Measurements from ENCODE around the gene ADGRL3.

Gene ADGRL3

GRCh38 chr4:61997831-61998230 lies 797.7 kb downstream of the ADGRL3 start:
- no peak for DNase-seq (ENCODE audit: low read depth)

- no peak for DNase-seq (ENCODE audit: low read depth)
These were observed 803.6 kb downstream of the ADGRL3 start for GRCh38 chr4:62003695-62004094.

- DNase-seq (ENCODE audit: low read depth): no peak
These were observed 804.8 kb downstream of the ADGRL3 start for GRCh38 chr4:62004881-62005280.

GRCh38 chr4:62006108-62006507 lies 806.0 kb downstream of the ADGRL3 start:
- no peak for DNase-seq (ENCODE audit: low read depth)

GRCh38 chr4:62015043-62015739 lies 815.1 kb downstream of the ADGRL3 start:
- no peak for DNase-seq (ENCODE audit: low read depth)

GRCh38 chr4:62018537-62018936 lies 818.4 kb downstream of the ADGRL3 start:
- no peak for DNase-seq (ENCODE audit: low read depth)

GRCh38 chr4:62023633-62024032 lies 823.5 kb downstream of the ADGRL3 start:
- DNase-seq (ENCODE audit: low read depth): no peak

GRCh38 chr4:62028745-62029144 lies 828.6 kb downstream of the ADGRL3 start:
- no peak for DNase-seq (ENCODE audit: low read depth)

- DNase-seq (ENCODE audit: low read depth): no peak
These were observed 830.8 kb downstream of the ADGRL3 start for GRCh38 chr4:62030958-62031357.

- DNase-seq (ENCODE audit: low read depth): no peak
These were observed 837.4 kb downstream of the ADGRL3 start for GRCh38 chr4:62037571-62037970.

GRCh38 chr4:62051332-62051731 lies 851.2 kb downstream of the ADGRL3 start:
- no peak for DNase-seq (ENCODE audit: low read depth)

- no peak for DNase-seq (ENCODE audit: low read depth)
These were observed 853.8 kb downstream of the ADGRL3 start for GRCh38 chr4:62053974-62054373.

- no peak for DNase-seq (ENCODE audit: low read depth)
These were observed 856.9 kb downstream of the ADGRL3 start for GRCh38 chr4:62057031-62057430.

GRCh38 chr4:62058571-62058970 lies 858.4 kb downstream of the ADGRL3 start:
- DNase-seq (ENCODE audit: low read depth): no peak

- DNase-seq (ENCODE audit: low read depth): no peak
These were observed 870.2 kb downstream of the ADGRL3 start for GRCh38 chr4:62070291-62070852.

- no peak for DNase-seq (ENCODE audit: low read depth)
These were observed 875.0 kb downstream of the ADGRL3 start for GRCh38 chr4:62075089-62075488.

GRCh38 chr4:62075521-62075920 lies 875.4 kb downstream of the ADGRL3 start:
- no peak for DNase-seq (ENCODE audit: low read depth)

- DNase-seq (ENCODE audit: low read depth): no peak
These were observed 877.3 kb downstream of the ADGRL3 start for GRCh38 chr4:62077406-62077805.

GRCh38 chr4:62080431-62080830 lies 880.3 kb downstream of the ADGRL3 start:
- DNase-seq (ENCODE audit: low read depth): no peak

GRCh38 chr4:62087706-62088105 lies 887.6 kb downstream of the ADGRL3 start:
- DNase-seq (ENCODE audit: low read depth): no peak

GRCh38 chr4:62093735-62094134 lies 893.6 kb downstream of the ADGRL3 start:
- DNase-seq (ENCODE audit: low read depth): no peak

GRCh38 chr4:62096881-62097280 lies 896.8 kb downstream of the ADGRL3 start:
- no peak for DNase-seq (ENCODE audit: low read depth)

GRCh38 chr4:62115216-62115615 lies 915.1 kb downstream of the ADGRL3 start:
- no peak for DNase-seq (ENCODE audit: low read depth)

- no peak for DNase-seq (ENCODE audit: low read depth)
These were observed 917.8 kb downstream of the ADGRL3 start for GRCh38 chr4:62117886-62118285.

All from amniotic epithelial cell (primary cell).